H1 (cell line): ENCODE results near the gene FOXA3. TPM values are rescaled to one million over a fixed set of nuclear protein-coding genes. Genes with fewer than 3 reads are reported as not detected.
A peak's percentile ranks its signal among the peaks of the same experiment; 100 is the strongest.

Source experiments
- CTCF ChIA-PET: fragments of 300-600 bp; sonication (Branson Sonifier 250); formaldehyde crosslinking; loops from one replicate; lab custom pipeline; 2021; ENCODE audit not compliant: partially characterized antibody; lab: Charles Lee
- POLR2A ChIA-PET: fragments of 300-600 bp; sonication (Branson Sonifier 250); formaldehyde crosslinking; loops from one replicate; lab custom pipeline; 2021; ENCODE audit warnings: inconsistent platforms; ENCODE audit not compliant: partially characterized antibody; lab: Charles Lee
- DNase-seq, 2 experiments: peaks; one replicate each; pipeline versions ENCODE4 v3.0.0 to v3.0.0-alpha.2; 2010 to 2022; ENCODE audit warnings: low spot score in 2 of 2, low read depth in 1 of 2, mixed read lengths in 1 of 2
- FAIRE-seq: peaks from 2 replicates; lab custom pipeline; 2011; peaks lifted over from hg19 to GRCh38; lab: Jason Lieb, UNC
- H2AFZ ChIP-seq: 2 replicates; pipeline ENCODE4 v1.8.1; 2012; ENCODE audit warnings: low read length, inconsistent platforms
- H2AK5ac ChIP-seq: 2 replicates; pipeline ENCODE4 v1.6.1; 2013; ENCODE audit warnings: low read depth, low read length
- H2BK120ac ChIP-seq: replicated peaks from 2 replicates; pipeline ENCODE3; 2013; ENCODE audit warnings: low read depth, low read length, inconsistent platforms
- H2BK12ac ChIP-seq: 2 replicates; pipeline ENCODE4 v1.6.1; 2013; ENCODE audit warnings: low read depth, low read length
- H2BK15ac ChIP-seq: 2 replicates; pipeline ENCODE4 v1.6.1; 2013; ENCODE audit warnings: low read length
- H2BK20ac ChIP-seq: 2 replicates; pipeline ENCODE4 v1.6.1; 2013; ENCODE audit warnings: low read length
- H2BK5ac ChIP-seq: 2 replicates; pipeline ENCODE4 v1.6.1; 2013; ENCODE audit warnings: low read depth, low read length
- H3K14ac ChIP-seq: 2 replicates; pipeline ENCODE4 v1.6.1; 2013; ENCODE audit warnings: inconsistent platforms; ENCODE audit not compliant: insufficient read length
- H3K18ac ChIP-seq: 2 replicates; pipeline ENCODE4 v1.6.1; 2013; ENCODE audit warnings: low read length; ENCODE audit errors: extremely low read depth
- H3K23ac ChIP-seq: 2 replicates; pipeline ENCODE4 v1.6.1; 2013; ENCODE audit warnings: inconsistent platforms; ENCODE audit not compliant: insufficient read length
- H3K23me2 ChIP-seq: 2 replicates; pipeline ENCODE4 v1.6.1; 2013; ENCODE audit warnings: low read depth, low read length
- H3K27ac ChIP-seq: 2 replicates; pipeline ENCODE4 v1.6.1; 2011; ENCODE audit warnings: low read depth, low read length, inconsistent platforms
- H3K27me3 ChIP-seq, 4 experiments: replicated peaks in 1 of 4; 1 replicate in 1 of 4; 2 replicates in 3 of 4; pipeline versions ENCODE4 v1.6.1 to v1.8.1; 2011 to 2013; ENCODE audit warnings: low read length in 3 of 4, mild to moderate bottlenecking in 3 of 4, inconsistent platforms in 2 of 4, mixed read lengths in 2 of 4, moderate library complexity in 1 of 4; ENCODE audit not compliant: control insufficient read depth in 3 of 4, insufficient read depth in 3 of 4; ENCODE audit errors: extremely low read depth in 1 of 4
- H3K36me3 ChIP-seq, 4 experiments: 2 replicates each; pipeline versions ENCODE4 v1.6.1 to v1.8.1; 2011 to 2013; ENCODE audit warnings: mild to moderate bottlenecking in 4 of 4, low read length in 3 of 4, moderate library complexity in 2 of 4, control low read depth in 1 of 4, inconsistent platforms in 1 of 4; ENCODE audit not compliant: insufficient read depth in 4 of 4, control insufficient read depth in 2 of 4
- H3K4ac ChIP-seq: replicated peaks from 2 replicates; pipeline ENCODE3; 2013; ENCODE audit warnings: low read length, low read depth, mixed read lengths, inconsistent platforms; ENCODE audit not compliant: insufficient read length
- H3K4me1 ChIP-seq, 4 experiments: replicated peaks in 1 of 4; 1 replicate in 1 of 4; 2 replicates in 3 of 4; pipeline versions ENCODE4 v1.6.1 to v1.8.1; 2011 to 2013; ENCODE audit warnings: low read length in 3 of 4, inconsistent platforms in 2 of 4, mixed read lengths in 1 of 4; ENCODE audit not compliant: insufficient read depth in 4 of 4, control insufficient read depth in 3 of 4
- H3K4me2 ChIP-seq, 2 experiments: 2 replicates each; pipeline versions ENCODE4 v1.6.1 to v1.8.1; 2011 to 2013; ENCODE audit warnings: low read depth in 2 of 2, low read length in 2 of 2, control low read depth in 1 of 2, inconsistent platforms in 1 of 2, mild to moderate bottlenecking in 1 of 2; ENCODE audit not compliant: insufficient read depth in 1 of 2
- H3K4me3 ChIP-seq, 4 experiments: fragments of 200-600, 300-600 bp in 1 of 4; sonication (generic), shearing (Covaris generic), sonication (Bioruptor Twin) in 1 of 4; 2 replicates each; pipeline versions ENCODE4 v1.5.1 to v1.8.1; 2011 to 2016; ENCODE audit warnings: low read length in 4 of 4, low read depth in 3 of 4, control low read depth in 2 of 4, inconsistent platforms in 2 of 4, mild to moderate bottlenecking in 2 of 4, mixed read lengths in 1 of 4, moderate library complexity in 1 of 4; ENCODE audit not compliant: insufficient read depth in 2 of 4; ENCODE audit errors: extremely low read depth in 1 of 4
- H3K56ac ChIP-seq: replicated peaks from 2 replicates; pipeline ENCODE3; 2013; ENCODE audit warnings: low read depth, mild to moderate bottlenecking, mixed read lengths, low read length, inconsistent platforms; ENCODE audit not compliant: insufficient read length
- H3K79me1 ChIP-seq: 2 replicates; pipeline ENCODE4 v1.6.1; 2013; ENCODE audit warnings: low read depth, low read length, control low read depth
- H3K79me2 ChIP-seq, 2 experiments: 2 replicates each; pipeline versions ENCODE4 v1.6.1 to v1.8.1; 2012 to 2013; ENCODE audit warnings: low read length in 2 of 2, mild to moderate bottlenecking in 2 of 2, inconsistent platforms in 1 of 2; ENCODE audit not compliant: insufficient read depth in 2 of 2, control insufficient read depth in 1 of 2
- H3K9ac ChIP-seq, 4 experiments: replicated peaks in 1 of 4; 1 replicate in 1 of 4; 2 replicates in 3 of 4; pipeline versions ENCODE4 v1.6.1 to v1.8.1; 2011 to 2013; ENCODE audit warnings: low read depth in 3 of 4, low read length in 3 of 4, control low read depth in 2 of 4, mild to moderate bottlenecking in 2 of 4, moderate library complexity in 2 of 4, inconsistent platforms in 1 of 4; ENCODE audit errors: extremely low read depth in 1 of 4
- H3K9me3 ChIP-seq, 2 experiments: 2 replicates each; pipeline versions ENCODE4 v1.6.1 to v1.8.1; 2012 to 2013; ENCODE audit warnings: mild to moderate bottlenecking in 2 of 2, moderate library complexity in 2 of 2, control low read depth in 1 of 2, inconsistent platforms in 1 of 2, low read depth in 1 of 2, low read length in 1 of 2, mixed read lengths in 1 of 2; ENCODE audit not compliant: insufficient read depth in 2 of 2
- H4K20me1 ChIP-seq, 2 experiments: replicated peaks in 1 of 2; 2 replicates each; pipeline versions ENCODE3 to v1.8.1; 2011 to 2013; ENCODE audit warnings: inconsistent platforms in 2 of 2, low read length in 2 of 2, mild to moderate bottlenecking in 1 of 2; ENCODE audit not compliant: insufficient read depth in 2 of 2, control insufficient read depth in 1 of 2
- H4K5ac ChIP-seq: 2 replicates; pipeline ENCODE4 v1.6.1; 2013; ENCODE audit warnings: low read length, low read depth, mixed read lengths, inconsistent platforms; ENCODE audit not compliant: insufficient read length
- H4K8ac ChIP-seq: 2 replicates; pipeline ENCODE4 v1.8.0; 2013; ENCODE audit warnings: mild to moderate bottlenecking, moderate library complexity, low read length, inconsistent platforms; ENCODE audit not compliant: insufficient read depth; ENCODE audit errors: extremely low read depth
- H4K91ac ChIP-seq: replicated peaks from 2 replicates; pipeline ENCODE3; 2013; ENCODE audit warnings: low read length, mixed read lengths, inconsistent platforms; ENCODE audit not compliant: insufficient read length
- CREB1 ChIP-seq: IDR thresholded peaks from 2 replicates; pipeline ENCODE4 v1.6.1; 2012; ENCODE audit warnings: inconsistent platforms
- FOSL1 ChIP-seq: IDR thresholded peaks from 2 replicates; pipeline ENCODE4 v1.6.1; 2011; ENCODE audit warnings: mild to moderate bottlenecking, low read depth, low read length, moderate library complexity; ENCODE audit not compliant: insufficient read depth
- RAD21 ChIP-seq, 2 experiments: IDR thresholded peaks in 1 of 2; conservative IDR thresholded peaks in 1 of 2; 2 replicates each; pipeline ENCODE4 v1.6.1; 2011; ENCODE audit warnings: low read depth in 2 of 2, low read length in 2 of 2, improper control_type of control experiment in 1 of 2, inconsistent platforms in 1 of 2, mild to moderate bottlenecking in 1 of 2, moderate library complexity in 1 of 2
- SIN3A ChIP-seq, 2 experiments: IDR thresholded peaks in 1 of 2; conservative IDR thresholded peaks in 1 of 2; 2 replicates each; pipeline ENCODE4 v1.6.1; 2011 to 2012; ENCODE audit warnings: low read length in 2 of 2, improper control_type of control experiment in 1 of 2, low read depth in 1 of 2, mild to moderate bottlenecking in 1 of 2
- SUZ12 ChIP-seq: fragments of 200-600 bp; sonication (generic); IDR thresholded peaks from 2 replicates; pipeline ENCODE4 v1.6.1; 2012; ENCODE audit warnings: mild to moderate bottlenecking, inconsistent platforms, low read length, moderate library complexity, mixed read lengths
- YY1 ChIP-seq: IDR thresholded peaks from 2 replicates; pipeline ENCODE4 v1.6.1; 2011; ENCODE audit warnings: low read depth, mild to moderate bottlenecking, low read length
- ZNF274 ChIP-seq: IDR thresholded peaks from 2 replicates; pipeline ENCODE4 v1.7.0; 2012; ENCODE audit warnings: low read length, borderline replicate concordance; ENCODE audit errors: extremely low read depth
- WGBS, 2 experiments: shearing (Covaris generic) in 1 of 2; methylation state at CpG; one replicate each; pipeline versions ENCODE4 v1.1.6 to v1.1.7; 2013 to 2015; ENCODE audit warnings: low lambda C conversion rate in 2 of 2, mixed read lengths in 2 of 2, inconsistent platforms in 1 of 2, low coverage in 1 of 2, missing lambda C conversion rate in 1 of 2; ENCODE audit not compliant: insufficient replicate concordance in 2 of 2, insufficient coverage in 1 of 2, insufficient read length in 1 of 2; ENCODE audit errors: extremely low coverage in 1 of 2, missing lambda C conversion rate in 1 of 2; 5-methylcytosine and 5-hydroxymethylcytosine counted together
- polyA plus RNA-seq, 7 experiments: library from polyadenylated mRNA; depleted of rRNA in 3 of 7; stranded (reverse) in 5 of 7; unstranded in 2 of 7; fragments of >200 nt in 5 of 7; fragments of 200-250 nt in 2 of 7; gene quantifications; 1 replicate in 5 of 7; 2 replicates in 1 of 7; 4 replicates in 1 of 7; pipeline versions ENCODE4 v1.2.1 to v1.2.3, GENCODE V29; 2011 to 2013; ENCODE audit warnings: missing spikeins in 2 of 7, mixed read lengths in 2 of 7
- total RNA-seq: library from RNA; stranded (reverse); fragmentation: NEBNext Ultra II Directional; extraction: Animal tissue kit (Norgen Biotek cat#: 25700); gene quantifications from 2 replicates; pipeline ENCODE4 v1.2.1, GENCODE V29; 2021
- TF ChIP-seq, protein P1 (sequence below): IDR thresholded peaks from 2 replicates; pipeline ENCODE4 v1.6.1; 2012; ENCODE audit warnings: inconsistent platforms

FOXA3 gene
- total and polyA plus RNA-seq, 2 of the 8 experiments (the other 6 are each of a cell fraction or from before 2014, with no cell fraction given) = 20.2 to 49.1 TPM

DNA sequence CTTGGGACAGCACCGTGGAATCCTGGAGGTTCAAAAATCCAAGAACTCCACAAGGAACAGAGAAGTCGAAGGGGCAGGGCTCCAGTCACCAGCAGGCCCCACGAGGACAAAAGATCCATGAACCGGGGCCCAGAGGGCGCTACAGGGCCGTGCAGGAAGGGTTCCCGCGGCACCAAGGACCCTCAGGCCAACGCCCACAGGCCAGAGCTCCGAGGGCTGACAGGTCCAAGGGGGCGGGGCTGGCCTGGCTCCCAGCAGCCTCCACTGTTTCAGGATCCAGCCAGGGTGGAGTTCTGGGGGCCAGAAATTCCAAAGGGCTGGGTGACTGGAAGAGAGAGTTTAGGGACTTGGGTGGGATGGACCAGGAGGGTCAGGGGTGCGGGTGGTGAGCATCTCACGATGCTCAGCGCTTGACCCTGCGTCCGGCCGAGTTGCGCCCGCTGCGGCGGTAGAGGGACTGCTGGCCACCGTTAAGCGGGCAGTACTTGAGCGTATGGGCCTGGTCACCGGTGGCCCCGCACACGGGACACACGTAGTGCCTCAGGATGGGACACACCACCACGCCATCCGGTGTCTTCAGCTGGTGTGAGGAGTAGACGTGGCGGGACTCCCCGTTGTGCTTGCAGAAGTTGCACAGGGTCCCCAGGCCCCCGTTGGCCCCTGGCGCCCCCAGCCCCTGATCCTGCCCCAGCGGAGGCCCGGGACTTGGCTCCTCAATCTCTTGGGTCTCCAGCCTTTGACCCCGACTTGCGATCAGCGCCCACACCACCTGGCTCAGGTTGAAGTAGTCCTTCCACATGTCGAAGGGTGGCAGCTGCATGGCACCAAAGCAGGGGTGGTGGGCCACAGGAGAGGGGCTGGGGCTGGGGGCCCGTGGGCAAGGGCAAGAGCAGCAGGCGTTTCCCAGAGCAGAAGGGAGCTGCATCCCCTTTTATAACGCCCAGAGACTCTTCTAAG lies 50.0 kb downstream of the FOXA3 start, which contains the start of gene NANOS2:
Gene NANOS2 (minus strand): TSS at position 905 of the 957 bp plus-strand sequence. CDS start 85 bp downstream, at position 820.
- H3K9ac ChIP-seq = no peak within 1 kb of the TSS
- CTCF ChIA-PET = interaction anchor here (0.5 to 3.7 kb wide), 27 partner anchors 8 to 1163 kb away, joined by 3 to 25 read pairs (median 3); partner anchors contain the start of genes FOXA3 and MYPOP
- no peak for TF ChIP-seq ZNF274
- TF ChIP-seq FOSL1 = no peak
- no peak for TF ChIP-seq YY1
- no peak for TF ChIP-seq SUZ12
- TF ChIP-seq CREB1 = peak; percentile 26; the same call in 1 of the 2 replicates
- peak; percentile 89 to 93 for TF ChIP-seq RAD21 (IDR thresholded peaks at IDR 0.05 in 1 of 2, conservative IDR thresholded peaks at IDR 0.05 in 1 of 2; ENCODE audit: low read depth in 2 of 2, low read length in 2 of 2)
- TF ChIP-seq, protein P1, sequence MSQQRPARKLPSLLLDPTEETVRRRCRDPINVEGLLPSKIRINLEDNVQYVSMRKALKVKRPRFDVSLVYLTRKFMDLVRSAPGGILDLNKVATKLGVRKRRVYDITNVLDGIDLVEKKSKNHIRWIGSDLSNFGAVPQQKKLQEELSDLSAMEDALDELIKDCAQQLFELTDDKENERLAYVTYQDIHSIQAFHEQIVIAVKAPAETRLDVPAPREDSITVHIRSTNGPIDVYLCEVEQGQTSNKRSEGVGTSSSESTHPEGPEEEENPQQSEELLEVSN = no peak
- TF ChIP-seq SIN3A (conservative IDR thresholded peaks at IDR 0.05 in 1 of 2, IDR thresholded peaks at IDR 0.05 in 1 of 2; ENCODE audit: low read depth in 1 of 2, low read length in 2 of 2) = peak in 1 of 2 experiments; percentile 87; a peak in 2 of 4 replicates

More for the DNA sequence above, 50.0 kb downstream of the FOXA3 start, which contains the start of gene NANOS2:
- H4K91ac ChIP-seq = no peak within 1 kb of the TSS
- H4K5ac ChIP-seq = no peak within 1 kb of the TSS
- H3K27ac ChIP-seq = no peak within 1 kb of the TSS
- 74% methylated on average over 39 of the region's 44 CpGs; no CpG with 5 or more reads in 1 of the 2 experiments for WGBS, 2 experiments
- H4K20me1 ChIP-seq = no peaks in the 10 kb centered on the region
- no peak within 1 kb of the TSS for H3K4me2 ChIP-seq
- H3K56ac ChIP-seq = no peak within 1 kb of the TSS
- peak within 1 kb of the TSS; percentile 94; the same call in 1 of the 2 replicates for H2BK12ac ChIP-seq
- no peak within 1 kb of the TSS for H2AK5ac ChIP-seq
- peak within 1 kb of the TSS; percentile 32; the same call in 1 of the 2 replicates for H2BK20ac ChIP-seq
- H3K4me1 ChIP-seq = peaks cover 0 to 3% (median 0%) of the 10 kb centered on the region in 4 experiments; a peak in 3 of 7 replicates
- peak within 1 kb of the TSS; percentile 81 for H2BK15ac ChIP-seq
- H3K23ac ChIP-seq = no peak within 1 kb of the TSS
- H2BK120ac ChIP-seq = no peak within 1 kb of the TSS
- H3K27me3 ChIP-seq = no peaks in the 10 kb centered on the region
- no peaks in the 10 kb centered on the region for H3K79me1 ChIP-seq
- DNase-seq = peak; percentile 54 to 91
- H3K9me3 ChIP-seq = no peaks in the 10 kb centered on the region
- no peaks in the 10 kb centered on the region for H3K79me2 ChIP-seq
- peak; percentile 86 for FAIRE-seq
- H3K14ac ChIP-seq = no peak within 1 kb of the TSS
- H4K8ac ChIP-seq = peak within 1 kb of the TSS; percentile 7
- H3K36me3 ChIP-seq = no peaks in the 10 kb centered on the region
- no peaks in the 10 kb centered on the region for H3K23me2 ChIP-seq
- no peak within 1 kb of the TSS for H3K4me3 ChIP-seq
- POLR2A ChIA-PET = interaction anchor here (1.0 to 1.1 kb wide), 2 partner anchors 11 to 13 kb away, joined by 3 to 4 read pairs; partner anchors contain the start of gene MYPOP
- H3K18ac ChIP-seq = no peak within 1 kb of the TSS
- H2AFZ ChIP-seq = peak within 1 kb of the TSS; percentile 92
- no peak within 1 kb of the TSS for H3K4ac ChIP-seq
- no peak within 1 kb of the TSS; the same call in 1 of the 2 replicates for H2BK5ac ChIP-seq
